Suprapubic skin (tissue), 4 donors: ENCODE results near the gene MKKS. TPM values are rescaled to one million over a fixed set of nuclear protein-coding genes. Genes with fewer than 3 reads are reported as not detected.

Experiments used
- DNase-seq, 2 donors: peaks; one replicate each; pipeline ENCODE4 v3.0.0-alpha.2; 2019; ENCODE audit warnings: low spot score in 2 of 2
- H3K27ac ChIP-seq: fragments of 200-600 bp; sonication (generic); one replicate; pipeline ENCODE4 v1.5.1; 2019
- H3K27me3 ChIP-seq: fragments of 200-600 bp; sonication (generic); one replicate; pipeline ENCODE4 v1.5.1; 2019
- H3K36me3 ChIP-seq: fragments of 200-600 bp; sonication (generic); one replicate; pipeline ENCODE4 v1.5.1; 2019
- H3K4me1 ChIP-seq: fragments of 200-600 bp; sonication (generic); one replicate; pipeline ENCODE4 v1.5.1; 2019
- H3K4me3 ChIP-seq: fragments of 200-600 bp; sonication (generic); one replicate; pipeline ENCODE4 v1.5.1; 2019; ENCODE audit warnings: mild to moderate bottlenecking
- H3K9me3 ChIP-seq: fragments of 200-600 bp; sonication (generic); one replicate; pipeline ENCODE4 v1.5.1; 2019
- CTCF ChIP-seq, 2 donors: fragments of 200-600 bp in 1 of 2; fragments of 450-650 bp in 1 of 2; sonication (generic) in 1 of 2; IDR thresholded peaks; one replicate each; pipeline ENCODE4 v1.5.1; 2016 to 2019; ENCODE audit warnings: antibody characterized with exemption in 2 of 2, mild to moderate bottlenecking in 1 of 2, moderate library complexity in 1 of 2
- EP300 ChIP-seq: sonication (generic); formaldehyde crosslinking; IDR thresholded peaks from one replicate; pipeline ENCODE4 v1.6.1; 2017; ENCODE audit warnings: antibody characterized with exemption
- POLR2A ChIP-seq, 2 donors: fragments of 450-650 bp; IDR thresholded peaks; one replicate each; pipeline ENCODE4 v1.6.1; 2017; ENCODE audit warnings: antibody characterized with exemption in 2 of 2, mild to moderate bottlenecking in 2 of 2, moderate library complexity in 2 of 2
- POLR2AphosphoS5 ChIP-seq, 3 donors: sonication (generic); formaldehyde crosslinking; IDR thresholded peaks; one replicate each; pipeline ENCODE4 v1.6.1; 2017; ENCODE audit warnings: antibody characterized with exemption in 3 of 3
- WGBS: methylation state at CpG from one replicate; pipeline ENCODE4 v1.1.5; 2018; 5-methylcytosine and 5-hydroxymethylcytosine counted together
- total RNA-seq, 4 donors: library from RNA; depleted of rRNA; stranded (reverse); fragments of >200 nt; gene quantifications; one replicate each; pipeline ENCODE4 v1.1.0, GENCODE V29; 2016

The MKKS gene
- total RNA-seq, 4 donors from 2014 or later: 8.7 to 11.2 (median 9.6) TPM

DNA sequence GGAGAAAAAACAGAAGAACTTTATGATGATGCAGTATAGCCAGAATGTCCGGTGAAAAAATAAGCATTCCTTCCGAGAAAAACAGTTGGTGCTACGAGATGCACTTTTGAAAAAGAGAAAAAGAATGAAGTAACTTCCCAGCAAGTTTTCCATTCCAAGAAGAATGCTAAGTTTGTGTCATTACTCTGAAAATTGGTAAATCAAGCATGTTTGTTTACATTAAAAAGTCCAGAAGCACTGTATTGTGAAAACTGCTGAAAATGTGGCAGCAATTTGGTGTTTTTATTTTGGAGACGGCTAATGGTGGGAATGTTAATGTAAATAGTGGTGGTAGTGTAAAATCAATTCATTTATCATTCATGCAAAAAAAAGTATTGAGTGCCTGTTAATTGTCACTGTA, 46.3 kb downstream of the MKKS start:
- no peak overlapping the region for H3K4me3 ChIP-seq
- WGBS: 84% methylated on average over 4 of the region's 4 CpGs
- no peak for DNase-seq
- TF ChIP-seq EP300: no peak
- no peak for TF ChIP-seq CTCF (IDR thresholded peaks at IDR 0.05)
- no peak for TF ChIP-seq POLR2AphosphoS5 (IDR thresholded peaks at IDR 0.05)
- H3K4me1 ChIP-seq: no peaks in the 10 kb centered on the region
- H3K36me3 ChIP-seq: no peaks in the 10 kb centered on the region
- no peaks in the 10 kb centered on the region for H3K9me3 ChIP-seq
- no peak overlapping the region for H3K27ac ChIP-seq
- H3K27me3 ChIP-seq: no peaks in the 10 kb centered on the region

- WGBS: 41% methylated on average over 4 of the region's 4 CpGs
- TF ChIP-seq POLR2A (IDR thresholded peaks at IDR 0.05): no peak
- TF ChIP-seq CTCF (IDR thresholded peaks at IDR 0.05): no peak
- no peak for TF ChIP-seq EP300
- no peak for TF ChIP-seq POLR2AphosphoS5 (IDR thresholded peaks at IDR 0.05)
- no peak for DNase-seq
- no peaks in the 10 kb centered on the region for H3K9me3 ChIP-seq
- no peaks in the 10 kb centered on the region for H3K27me3 ChIP-seq
- H3K4me3 ChIP-seq: no peak overlapping the region
- no peaks in the 10 kb centered on the region for H3K36me3 ChIP-seq
- no peak overlapping the region for H3K27ac ChIP-seq
- no peaks in the 10 kb centered on the region for H3K4me1 ChIP-seq
Observed at GRCh38 chr20:10385850-10386544, 48.0 kb downstream of the MKKS start.

DNA sequence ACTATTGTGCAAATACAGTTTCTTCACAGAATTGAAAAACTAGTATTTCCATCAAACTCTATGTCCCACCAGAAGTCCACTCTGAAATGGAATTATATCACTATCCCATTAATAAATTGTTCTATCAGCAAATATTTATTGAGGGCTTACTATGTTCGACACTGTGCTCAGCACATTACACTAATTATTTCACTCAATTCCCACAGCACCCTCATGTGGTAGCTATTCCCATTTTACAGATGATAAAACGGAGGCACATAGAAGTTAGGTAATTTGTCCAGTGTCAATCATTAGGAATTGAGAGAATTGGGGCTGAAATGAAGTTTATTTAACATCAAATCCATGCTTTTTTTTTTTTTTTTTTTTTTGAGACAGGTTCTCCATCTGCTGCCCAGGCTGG, 52.5 kb downstream of the MKKS start:
- no peaks in the 10 kb centered on the region for H3K9me3 ChIP-seq

GRCh38 chr20:10379761-10380160, 54.3 kb downstream of the MKKS start:
- no peak overlapping the region for H3K27ac ChIP-seq
- no peaks in the 10 kb centered on the region for H3K9me3 ChIP-seq
- no peak overlapping the region for H3K4me3 ChIP-seq
- H3K27me3 ChIP-seq: no peaks in the 10 kb centered on the region
- no peaks in the 10 kb centered on the region for H3K4me1 ChIP-seq
- no peaks in the 10 kb centered on the region for H3K36me3 ChIP-seq
- no peak for DNase-seq
- TF ChIP-seq POLR2AphosphoS5 (IDR thresholded peaks at IDR 0.05) (no peak), CTCF (IDR thresholded peaks at IDR 0.05) (no peak), POLR2A (IDR thresholded peaks at IDR 0.05) (no peak), EP300 (no peak)
- 79% methylated on average over 7 of the region's 7 CpGs for WGBS

More for the DNA sequence above, 52.5 kb downstream of the MKKS start:
- Histone ChIP-seq H3K27ac (no peak overlapping the region), H3K4me1 (no peaks in the 10 kb centered on the region), H3K27me3 (no peaks in the 10 kb centered on the region), H3K4me3 (no peak overlapping the region), H3K36me3 (no peaks in the 10 kb centered on the region)
- WGBS: 73% methylated on average over 2 of the region's 2 CpGs
- TF ChIP-seq CTCF (IDR thresholded peaks at IDR 0.05) (no peak), POLR2A (IDR thresholded peaks at IDR 0.05) (no peak)
- no peak for DNase-seq

- Histone ChIP-seq H3K4me1 (no peaks in the 10 kb centered on the region), H3K4me3 (no peak overlapping the region), H3K9me3 (no peaks in the 10 kb centered on the region), H3K27me3 (no peaks in the 10 kb centered on the region), H3K36me3 (no peaks in the 10 kb centered on the region), H3K27ac (no peak overlapping the region)
- TF ChIP-seq CTCF (IDR thresholded peaks at IDR 0.05) (no peak), POLR2AphosphoS5 (IDR thresholded peaks at IDR 0.05) (no peak), EP300 (no peak), POLR2A (IDR thresholded peaks at IDR 0.05) (no peak)
- no peak for DNase-seq
- 90% methylated on average over 6 of the region's 6 CpGs for WGBS
Observed at GRCh38 chr20:10376270-10377075, 57.5 kb downstream of the MKKS start.
